SIG-M5 treated with dmso at 0.1 percent for 504 hours (cell line): ENCODE data around the gene SKIDA1.

Source experiments
- DNase-seq: peaks from one replicate; lab custom pipeline; 2025; ENCODE audit not compliant: unreplicated experiment; lab: John Stamatoyannopoulos, UW

Gene SKIDA1

GRCh38 chr10:21517134-21518031 is 8.1 kb downstream of the SKIDA1 start:
- no peak for DNase-seq

GRCh38 chr10:21516242-21517131 is 9.0 kb downstream of the SKIDA1 start:
- DNase-seq = peak; percentile 28

DNA sequence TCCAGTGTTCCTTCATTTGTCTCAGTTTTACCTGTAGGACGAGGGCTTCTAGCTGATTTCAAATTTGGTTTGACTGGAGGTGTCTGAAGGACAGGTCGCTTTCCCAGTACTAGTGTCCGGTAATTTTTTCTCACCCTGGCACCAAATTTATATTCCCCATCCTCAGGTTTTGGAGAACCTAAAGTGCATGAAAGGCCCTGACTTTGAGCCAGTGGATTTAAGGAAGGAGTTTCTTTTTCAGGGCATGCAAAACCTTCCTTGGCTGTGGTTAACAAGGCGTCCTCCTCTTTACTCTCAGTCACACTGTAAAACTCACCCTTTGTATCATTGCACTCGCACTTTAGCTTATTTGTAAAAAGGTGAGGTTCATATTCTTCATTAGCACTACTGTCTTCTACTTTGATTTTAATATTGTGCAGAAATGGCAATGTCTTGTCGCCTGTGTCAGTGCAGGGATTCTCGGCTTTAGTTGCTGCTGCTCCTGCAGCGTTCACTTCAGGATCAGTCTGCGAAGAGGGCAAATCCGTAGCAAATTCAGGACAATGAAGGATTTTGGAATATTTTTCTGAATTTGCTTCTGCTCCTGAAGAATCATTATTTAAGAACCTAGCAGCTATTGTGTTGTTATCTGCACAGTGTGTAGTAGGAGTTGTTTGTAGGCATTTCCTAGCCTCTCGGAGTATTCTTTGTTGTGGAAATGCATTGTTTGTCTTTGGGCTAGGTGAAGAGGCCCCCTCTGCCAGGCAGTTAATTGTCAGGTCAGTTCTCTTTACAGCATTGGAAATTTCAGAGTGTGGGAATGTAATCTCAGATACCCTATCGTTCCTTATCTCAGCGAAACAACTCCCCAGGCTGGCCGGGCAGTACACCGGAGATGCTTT is 9.9 kb downstream of the SKIDA1 start:
- no peak for DNase-seq

GRCh38 chr10:21514818-21515351 is 10.6 kb downstream of the SKIDA1 start:
- no peak for DNase-seq

- no peak for DNase-seq
Observed at GRCh38 chr10:21514129-21514817, 11.2 kb downstream of the SKIDA1 start.

- DNase-seq = no peak
Observed at GRCh38 chr10:21513405-21513788, 12.1 kb downstream of the SKIDA1 start.

DNA sequence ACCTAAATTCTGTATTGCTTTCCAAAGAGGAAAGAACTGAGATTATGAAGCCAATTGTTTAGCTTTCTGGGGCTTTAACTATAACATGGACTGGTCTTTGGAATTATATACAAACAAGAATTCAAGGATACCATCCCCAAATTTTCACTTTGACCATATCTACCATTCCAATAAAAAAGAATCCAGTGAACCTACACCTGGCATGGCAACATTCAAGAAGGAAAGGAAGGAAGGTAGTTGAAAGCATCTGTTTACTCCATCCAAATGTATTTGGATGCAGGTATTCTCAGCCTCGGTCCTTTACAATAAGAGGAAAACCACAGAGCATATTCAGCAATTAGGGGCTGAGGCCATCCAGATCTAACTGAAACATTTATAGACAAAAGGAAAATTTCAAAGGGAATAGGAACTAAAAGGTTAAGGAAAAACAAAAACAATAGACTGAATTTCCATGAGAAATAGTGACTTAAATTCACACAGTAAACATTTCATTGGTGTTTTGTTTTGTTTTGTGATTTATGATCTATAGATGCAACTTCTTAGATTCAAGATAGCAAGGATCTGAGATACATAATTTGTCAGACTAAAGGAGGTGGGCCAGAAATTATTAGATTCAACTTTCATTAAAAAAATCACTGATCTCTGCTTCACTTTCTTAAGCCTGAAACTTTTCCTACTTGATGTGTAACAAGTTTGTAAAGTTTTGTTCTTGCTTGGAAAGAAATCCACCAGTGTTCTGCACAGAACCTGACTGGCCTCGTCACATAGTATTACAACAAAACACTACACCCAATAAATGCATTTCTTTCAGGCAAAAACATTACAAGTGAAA is 12.7 kb downstream of the SKIDA1 start:
- no peak for DNase-seq

DNA sequence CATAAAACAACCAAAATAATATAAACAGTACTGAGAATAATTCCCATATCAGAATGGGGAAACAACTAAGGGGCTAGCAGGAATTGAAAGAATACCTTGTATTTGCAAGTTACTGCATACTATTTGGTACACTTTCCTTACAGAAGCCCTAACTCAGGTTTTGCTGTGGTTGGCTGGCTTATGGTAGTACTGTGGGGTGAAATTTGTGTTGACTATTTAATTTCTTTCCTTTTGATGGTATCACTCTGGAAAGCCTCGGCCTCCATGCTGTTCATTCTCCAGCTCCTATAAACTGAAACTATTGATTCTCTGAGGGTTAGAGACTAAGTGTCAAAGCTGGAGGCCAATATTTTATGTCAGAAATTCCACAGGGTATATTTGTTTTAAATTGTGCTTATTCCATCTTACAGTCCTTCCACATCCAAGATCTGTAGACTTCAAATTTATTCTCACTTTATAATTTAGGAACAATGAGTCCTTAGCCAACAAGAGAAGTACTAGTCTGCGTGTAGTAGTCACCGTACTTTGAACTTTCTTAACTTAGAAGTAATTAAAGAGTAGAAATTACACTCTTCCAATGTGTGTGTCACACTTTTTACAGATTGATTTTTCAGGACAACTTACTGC is 13.4 kb downstream of the SKIDA1 start:
- DNase-seq = no peak

GRCh38 chr10:21511095-21511570 is 14.3 kb downstream of the SKIDA1 start:
- no peak for DNase-seq

- DNase-seq = no peak
Observed at GRCh38 chr10:21510241-21511094, 15.0 kb downstream of the SKIDA1 start.

DNA sequence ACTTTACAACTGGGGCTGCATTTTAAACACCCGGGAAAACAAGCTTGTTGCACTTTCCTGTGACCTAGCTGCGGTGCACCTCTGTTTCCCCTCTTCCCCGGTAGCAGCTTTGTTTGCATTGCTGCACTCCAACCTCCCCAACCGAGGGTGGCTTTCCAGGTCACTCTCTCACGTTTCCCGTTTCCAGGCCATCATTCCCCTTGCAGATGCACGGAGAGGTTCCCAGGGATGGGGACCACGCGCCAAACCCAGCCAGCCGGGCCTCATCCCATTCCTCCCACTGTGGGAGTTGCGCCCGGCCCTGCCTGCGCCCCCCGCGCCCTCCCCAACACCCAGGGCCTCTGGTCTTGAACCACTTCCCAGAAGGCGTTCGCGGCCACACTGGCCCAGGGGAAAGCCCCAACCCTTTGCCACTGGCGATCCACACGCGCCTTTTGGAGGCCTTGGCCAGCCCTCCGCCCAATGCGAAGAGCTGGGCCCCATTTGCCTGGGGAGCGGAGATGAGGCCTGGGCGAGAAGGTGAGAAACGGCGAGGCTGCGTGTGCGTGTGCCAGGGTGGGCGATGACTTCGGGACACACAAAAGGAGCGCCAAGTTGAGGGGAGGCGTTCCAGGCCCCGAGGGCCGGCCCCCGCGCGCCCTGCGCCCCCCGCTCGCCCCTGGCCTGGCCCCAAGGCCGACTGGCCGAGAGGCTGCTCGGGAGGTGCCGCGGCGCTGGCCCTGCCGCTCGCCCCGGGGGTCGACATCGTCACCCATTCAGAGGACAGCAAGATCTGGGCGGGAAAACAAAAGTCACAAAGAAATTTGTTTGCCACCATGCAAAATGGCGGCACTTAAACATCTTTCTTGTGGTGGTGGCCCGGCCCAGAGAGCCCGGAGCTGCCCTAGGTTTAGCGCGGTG is 15.9 kb downstream of the SKIDA1 start:
- no peak for DNase-seq

DNA sequence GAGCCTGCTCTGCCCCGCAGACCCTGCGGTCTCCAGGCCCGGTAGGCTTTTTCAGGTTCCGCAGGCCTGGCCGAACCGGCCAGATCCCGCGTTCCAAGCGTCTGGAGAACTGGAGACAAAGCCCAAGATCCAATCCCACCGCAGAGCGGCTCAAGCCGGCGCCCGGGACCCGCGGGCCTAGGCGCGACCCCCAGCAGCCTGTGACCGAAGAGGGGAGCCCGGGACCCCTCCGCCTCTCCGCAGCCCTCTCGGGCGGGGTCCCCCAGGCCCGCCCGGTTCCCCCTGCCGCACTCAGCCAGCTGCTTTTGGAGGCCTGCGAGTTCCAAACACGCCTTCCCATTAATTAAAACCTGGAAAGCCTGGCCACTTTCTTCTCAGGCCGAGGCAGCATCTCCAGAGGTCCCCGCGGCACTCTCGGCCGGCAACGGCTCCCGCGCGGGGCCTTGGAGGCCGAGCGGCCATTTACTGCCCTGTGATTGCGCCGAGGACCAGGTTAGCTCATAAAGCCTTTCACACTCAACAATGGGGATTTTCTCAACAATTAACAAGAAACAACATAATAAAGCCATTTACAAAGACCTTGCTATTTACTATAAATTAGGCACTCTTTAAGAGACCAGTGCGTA is 16.7 kb downstream of the SKIDA1 start:
- DNase-seq = no peak

DNA sequence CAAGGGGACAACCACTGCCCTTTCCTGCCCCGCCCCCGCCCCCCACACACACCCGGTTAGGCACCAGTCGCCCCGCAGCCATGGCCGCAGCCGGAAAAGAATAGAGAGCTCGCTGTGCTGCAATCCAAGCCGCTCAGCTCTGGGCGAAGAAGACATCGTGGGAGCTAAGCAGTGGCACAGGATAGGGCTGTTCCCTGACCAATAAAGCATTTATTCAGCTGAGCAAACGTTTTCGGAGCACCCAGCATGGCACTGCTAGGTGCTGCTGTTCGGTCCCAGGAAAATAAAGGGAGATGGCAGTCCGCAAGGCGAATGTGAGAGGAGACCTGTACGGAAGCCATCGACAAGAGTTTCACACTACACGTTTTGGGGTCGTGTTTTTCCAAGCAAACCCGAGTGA is 18.3 kb downstream of the SKIDA1 start:
- DNase-seq = no peak

GRCh38 chr10:21506351-21506750 is 19.1 kb downstream of the SKIDA1 start:
- DNase-seq = no peak

GRCh38 chr10:21505711-21506278 is 19.7 kb downstream of the SKIDA1 start:
- no peak for DNase-seq

- DNase-seq = no peak
Observed at GRCh38 chr10:21503542-21503941, 21.9 kb downstream of the SKIDA1 start.
